ENCODE measurements around the gene ZNF69. TPM values are rescaled to one million over a fixed set of nuclear protein-coding genes. Genes with fewer than 3 reads are reported as not detected.
"Not testable (repeated sequence)": the region's sequence is repeated elsewhere in the genome, so short reads cannot be mapped to it uniquely, and the experiment has no call there.

ZNF69 gene
- total RNA-seq, 1 experiment from 2014 or later, result 4.3 TPM

DNA sequence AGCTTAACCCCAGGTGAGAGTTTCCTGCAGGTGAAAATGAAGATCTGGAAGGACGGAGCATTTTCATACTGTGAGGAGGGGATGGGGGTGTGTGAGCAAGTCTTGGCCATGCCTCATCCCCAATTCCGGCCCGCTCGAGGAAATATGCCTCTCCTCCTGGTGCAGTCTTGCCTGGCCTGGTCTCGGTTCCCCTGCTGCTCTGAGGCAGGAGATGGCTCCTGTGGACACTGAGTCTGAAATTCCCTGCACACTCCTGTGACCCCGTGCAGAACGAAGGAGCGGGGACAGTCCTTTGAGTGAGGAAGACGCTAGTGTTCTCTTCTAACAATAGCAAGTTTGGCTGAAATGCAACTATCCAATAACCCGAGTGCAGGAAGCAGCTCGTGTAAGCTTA is 39.4 kb upstream of the ZNF69 start:
- POLR2A ChIA-PET (ENCODE audit: unreplicated experiment), result no interaction called here
- H3K4me2 ChIP-seq (ENCODE audit: low read length), result peak overlapping the region; percentile 84

DNA sequence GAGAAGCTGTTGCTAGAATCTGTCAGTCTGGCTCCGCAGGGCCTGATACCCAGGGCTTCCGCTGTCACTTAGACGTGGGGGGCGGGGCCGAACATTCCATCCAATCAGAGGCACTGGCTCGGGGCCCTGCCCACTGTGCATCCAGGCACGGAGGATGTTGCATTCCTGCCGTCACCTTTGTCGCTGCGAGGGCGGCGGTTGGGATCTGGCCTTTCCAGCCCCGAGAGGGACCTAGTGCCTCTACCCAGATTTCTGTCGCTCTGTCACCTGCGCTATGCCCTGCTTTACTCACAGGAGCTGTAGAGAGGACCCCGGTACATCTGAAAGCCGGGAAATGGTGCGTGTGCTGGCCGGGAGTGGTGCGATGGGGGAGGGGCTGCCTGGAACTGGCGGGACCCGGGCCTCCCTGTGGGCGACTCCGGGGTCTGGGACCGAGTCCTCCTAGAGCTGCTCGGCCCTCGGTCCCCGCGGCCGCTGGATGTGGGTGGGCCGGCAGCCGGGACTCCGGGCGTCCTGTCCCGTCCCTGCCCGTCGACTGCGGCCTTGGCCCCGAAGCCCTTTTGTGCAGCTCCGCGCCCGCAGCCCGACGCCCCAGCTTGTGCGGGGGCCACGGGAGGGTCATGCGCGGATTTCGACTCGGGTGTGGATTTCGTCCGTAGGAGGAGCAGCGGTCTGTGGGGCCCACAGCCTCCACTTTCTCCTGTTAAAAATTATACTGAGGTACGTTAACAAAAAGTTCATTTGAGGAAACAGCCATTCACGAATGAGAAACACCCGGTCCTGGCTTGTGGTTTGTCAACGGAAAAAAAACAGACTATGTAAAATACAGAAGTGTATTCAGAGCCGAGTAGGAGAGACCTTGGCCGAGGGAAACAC is 38.8 kb upstream of the ZNF69 start, which contains the start of gene ZNF439:
Gene ZNF439 (plus strand): TSS at position 133 of the 876 bp plus-strand sequence. CDS start 142 bp downstream, at position 275.
- CTCF ChIA-PET, result no interaction called here
- BruUV-seq (replicated peaks), result TSS peak; percentile 64
- DNase-seq (peak; percentile 83), ATAC-seq (peak; percentile 97)
- peak within 1 kb of the TSS; percentile 84 for H3K4me2 ChIP-seq (ENCODE audit: low read length)
- H3F3A ChIP-seq (ENCODE audit: low read length, unreplicated experiment), result no peaks in the 10 kb centered on the region
- no peaks in the 10 kb centered on the region for H3K27me3 ChIP-seq (ENCODE audit: low read length)
- H3K4me1 ChIP-seq (ENCODE audit: insufficient read depth, low read length), result no peaks in the 10 kb centered on the region
- TF ChIP-seq, protein P1, sequence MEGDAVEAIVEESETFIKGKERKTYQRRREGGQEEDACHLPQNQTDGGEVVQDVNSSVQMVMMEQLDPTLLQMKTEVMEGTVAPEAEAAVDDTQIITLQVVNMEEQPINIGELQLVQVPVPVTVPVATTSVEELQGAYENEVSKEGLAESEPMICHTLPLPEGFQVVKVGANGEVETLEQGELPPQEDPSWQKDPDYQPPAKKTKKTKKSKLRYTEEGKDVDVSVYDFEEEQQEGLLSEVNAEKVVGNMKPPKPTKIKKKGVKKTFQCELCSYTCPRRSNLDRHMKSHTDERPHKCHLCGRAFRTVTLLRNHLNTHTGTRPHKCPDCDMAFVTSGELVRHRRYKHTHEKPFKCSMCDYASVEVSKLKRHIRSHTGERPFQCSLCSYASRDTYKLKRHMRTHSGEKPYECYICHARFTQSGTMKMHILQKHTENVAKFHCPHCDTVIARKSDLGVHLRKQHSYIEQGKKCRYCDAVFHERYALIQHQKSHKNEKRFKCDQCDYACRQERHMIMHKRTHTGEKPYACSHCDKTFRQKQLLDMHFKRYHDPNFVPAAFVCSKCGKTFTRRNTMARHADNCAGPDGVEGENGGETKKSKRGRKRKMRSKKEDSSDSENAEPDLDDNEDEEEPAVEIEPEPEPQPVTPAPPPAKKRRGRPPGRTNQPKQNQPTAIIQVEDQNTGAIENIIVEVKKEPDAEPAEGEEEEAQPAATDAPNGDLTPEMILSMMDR (conservative IDR thresholded peaks at IDR 0.05; ENCODE audit: low read depth, low read length), result no peak
- TF ChIP-seq EZH2phosphoT487 (IDR thresholded peaks at IDR 0.05; ENCODE audit: borderline replicate concordance, low read length) (no peak), EZH2 (IDR thresholded peaks at IDR 0.05; ENCODE audit: low read length, unreplicated experiment) (no peak)
- POLR2A ChIA-PET (ENCODE audit: unreplicated experiment), result no interaction called here
- H3K36me3 ChIP-seq (ENCODE audit: low read depth, low read length), result 0 out of 2 replicates have a peak, but pooled peaks cover 3% of the 10 kb centered on the region
- H3K79me2 ChIP-seq (ENCODE audit: low read length), result no peaks in the 10 kb centered on the region
- intact Hi-C loops (cut with micrococcal nuclease), result no loop called here
- no peak within 1 kb of the TSS for H3K27ac ChIP-seq (ENCODE audit: low read length)
- peak within 1 kb of the TSS; percentile 69 for H3K4me3 ChIP-seq (ENCODE audit: low read length)
- peak within 1 kb of the TSS; percentile 87 for H2AFZ ChIP-seq (ENCODE audit: low read length)
- no peaks in the 10 kb centered on the region for H4K20me1 ChIP-seq (ENCODE audit: low read length)
- no peaks in the 10 kb centered on the region for H3K9me2 ChIP-seq (replicated peaks; ENCODE audit: low read length)
- H3K9me3 ChIP-seq (ENCODE audit: low read length), result peaks cover 6% of the 10 kb centered on the region; the same call in 1 of the 2 replicates
- H3K9ac ChIP-seq (ENCODE audit: low read length), result no peak within 1 kb of the TSS; the same call in 1 of the 2 replicates

More for the DNA sequence above, 39.4 kb upstream of the ZNF69 start:
- BruUV-seq (replicated peaks), result no TSS peak
- Histone ChIP-seq H3K79me2 (ENCODE audit: low read length) (no peaks in the 10 kb centered on the region), H4K20me1 (ENCODE audit: low read length) (no peaks in the 10 kb centered on the region), H3F3A (ENCODE audit: low read length, unreplicated experiment) (no peaks in the 10 kb centered on the region), H3K36me3 (ENCODE audit: low read depth, low read length) (0 out of 2 replicates have a peak, but pooled peaks cover under 1% of the 10 kb centered on the region), H3K9ac (ENCODE audit: low read length) (no peak overlapping the region), H3K27me3 (ENCODE audit: low read length) (no peaks in the 10 kb centered on the region), H3K9me3 (ENCODE audit: low read length) (peaks cover under 1% of the 10 kb centered on the region; the same call in 1 of the 2 replicates), H3K9me2 (replicated peaks; ENCODE audit: low read length) (no peaks in the 10 kb centered on the region), H3K27ac (ENCODE audit: low read length) (no peak overlapping the region), H3K4me1 (ENCODE audit: insufficient read depth, low read length) (no peaks in the 10 kb centered on the region), H3K4me3 (ENCODE audit: low read length) (peak overlapping the region; percentile 69), H2AFZ (ENCODE audit: low read length) (peak overlapping the region; percentile 87)
- intact Hi-C loops (cut with micrococcal nuclease), result no loop called here
- DNase-seq (no peak), ATAC-seq (no peak)
- CTCF ChIA-PET, result no interaction called here
- TF ChIP-seq EZH2 (IDR thresholded peaks at IDR 0.05; ENCODE audit: low read length, unreplicated experiment) (no peak), EZH2phosphoT487 (IDR thresholded peaks at IDR 0.05; ENCODE audit: borderline replicate concordance, low read length) (no peak)
- TF ChIP-seq, protein P1 (conservative IDR thresholded peaks at IDR 0.05; ENCODE audit: low read depth, low read length), result no peak

DNA sequence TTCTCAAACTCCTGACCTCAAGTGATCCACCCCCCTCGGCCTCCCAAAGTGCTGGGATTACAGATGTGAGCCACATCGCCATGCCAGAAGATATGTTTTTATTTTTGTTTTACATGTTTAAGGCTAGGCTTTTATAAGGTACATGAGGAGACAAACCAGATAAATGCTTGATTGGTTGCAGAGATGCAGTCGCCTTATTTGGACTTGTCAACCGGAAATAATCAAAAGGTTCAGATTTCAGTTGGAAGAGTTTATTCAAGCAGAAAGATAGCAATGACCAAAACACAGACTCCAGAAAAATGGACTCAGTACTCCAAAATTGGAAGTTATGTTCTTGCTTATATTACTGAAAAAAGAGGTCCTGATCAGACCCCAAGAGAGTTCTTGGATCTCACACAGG is 37.3 kb upstream of the ZNF69 start:
- H3K79me2 ChIP-seq (ENCODE audit: low read length); ATAC-seq; H3K27me3 ChIP-seq (ENCODE audit: low read length); H3K36me3 ChIP-seq (ENCODE audit: low read depth, low read length); H2AFZ ChIP-seq (ENCODE audit: low read length); H3F3A ChIP-seq (ENCODE audit: low read length, unreplicated experiment); intact Hi-C loops (cut with micrococcal nuclease); H3K27ac ChIP-seq (ENCODE audit: low read length); POLR2A ChIA-PET (ENCODE audit: unreplicated experiment); H3K4me3 ChIP-seq (ENCODE audit: low read length); BruUV-seq (replicated peaks); H4K20me1 ChIP-seq (ENCODE audit: low read length); H3K9ac ChIP-seq (ENCODE audit: low read length); H3K4me2 ChIP-seq (ENCODE audit: low read length); H3K9me3 ChIP-seq (ENCODE audit: low read length); CTCF ChIA-PET; H3K9me2 ChIP-seq (replicated peaks; ENCODE audit: low read length); H3K4me1 ChIP-seq (ENCODE audit: insufficient read depth, low read length); DNase-seq: not testable (repeated sequence)

Data from PC-3 (cell line).